Gastrocnemius medialis (tissue), 4 donors: Measurements from ENCODE around the gene IL1B. TPM values are rescaled to one million over a fixed set of nuclear protein-coding genes. Genes with fewer than 3 reads are reported as not detected.

Experiments used
- ATAC-seq, 2 donors: fragments of 150-250 bp; one replicate each; pipeline ENCODE4 v1.9.1; 2016
- DNase-seq, 2 donors: peaks; one replicate each; pipeline ENCODE4 v3.0.0-alpha.2; 2019
- H3K27ac ChIP-seq, 4 donors: fragments of 200-600 bp; sonication (generic); 1 replicate in 1 of 4; 2 replicates in 3 of 4; pipeline ENCODE4 v1.5.1; 2016 to 2018; ENCODE audit warnings: mild to moderate bottlenecking in 2 of 4, moderate library complexity in 1 of 4
- H3K27me3 ChIP-seq, 3 donors: fragments of 200-600 bp; sonication (generic) in 2 of 3; 1 replicate in 1 of 3; 2 replicates in 2 of 3; pipeline versions ENCODE4 v1.5.1 to v1.6.0; 2016 to 2019; ENCODE audit warnings: mild to moderate bottlenecking in 1 of 3, moderate library complexity in 1 of 3
- H3K36me3 ChIP-seq, 2 donors: fragments of 200-600 bp; sonication (generic) in 1 of 2; one replicate each; pipeline ENCODE4 v1.5.1; 2017 to 2018
- H3K4me1 ChIP-seq, 2 donors: fragments of 200-600 bp; sonication (generic) in 1 of 2; one replicate each; pipeline ENCODE4 v1.5.1; 2016 to 2017; ENCODE audit warnings: mild to moderate bottlenecking in 2 of 2
- H3K4me3 ChIP-seq, 4 donors: fragments of 200-600 bp; sonication (generic) in 3 of 4; 1 replicate in 1 of 4; 2 replicates in 3 of 4; pipeline ENCODE4 v1.5.1; 2016 to 2019; ENCODE audit warnings: mild to moderate bottlenecking in 2 of 4
- H3K9me3 ChIP-seq, 3 donors: fragments of 200-600 bp; sonication (generic) in 2 of 3; 1 replicate in 1 of 3; 2 replicates in 2 of 3; pipeline ENCODE4 v1.5.1; 2016 to 2019
- POLR2A ChIP-seq, 2 donors: fragments of 450-650 bp; IDR thresholded peaks; one replicate each; pipeline ENCODE4 v1.6.1; 2017; ENCODE audit warnings: antibody characterized with exemption in 2 of 2, mild to moderate bottlenecking in 2 of 2, moderate library complexity in 2 of 2
- in situ Hi-C, 4 donors: fragments of 200-750 bp; cut with MboI; loops; one replicate each; pipeline versions ENCODE4 v1.15.0 to v1.8.0; 2017; ENCODE audit warnings: low sequenced_read_pairs in 4 of 4
- intact Hi-C: fragments of 100-400 bp; cut with DNase I; formaldehyde crosslinking; loops from one replicate; pipeline ENCODE4 v1.15.1; 2023; ENCODE audit warnings: low total_unique reads
- total RNA-seq, 4 donors: library from RNA; depleted of rRNA; stranded (reverse); fragments of >200 nt; gene quantifications; one replicate each; pipeline versions ENCODE4 v1.1.0 to v1.2.3, GENCODE V29; 2016
- TF ChIP-seq, protein P1 (sequence below), 5 experiments: fragments of 450-650 bp in 3 of 5; fragments of 200-600 bp in 2 of 5; sonication (generic) in 2 of 5; IDR thresholded peaks in 4 of 5; conservative IDR thresholded peaks in 1 of 5; 1 replicate in 4 of 5; 2 replicates in 1 of 5; pipeline ENCODE4 v1.5.1; 2016 to 2019; ENCODE audit warnings: antibody characterized with exemption in 5 of 5, mild to moderate bottlenecking in 3 of 5, moderate library complexity in 3 of 5

The IL1B gene
- total RNA-seq, 4 donors from 2014 or later = not detected

GRCh38 chr2:112843288-112843687 lies 6.7 kb upstream of the IL1B start:
- no peaks in the 10 kb centered on the region for H3K9me3 ChIP-seq
- no peaks in the 10 kb centered on the region for H3K36me3 ChIP-seq
- intact Hi-C loops = no loop called here
- in situ Hi-C loops = no loop called here
- peaks cover 0 to 3% (median 0%) of the 10 kb centered on the region in 3 donors for H3K27me3 ChIP-seq
- ATAC-seq = no peak
- H3K4me1 ChIP-seq = no peaks in the 10 kb centered on the region
- no peak for TF ChIP-seq POLR2A (IDR thresholded peaks at IDR 0.05)
- TF ChIP-seq, protein P1, sequence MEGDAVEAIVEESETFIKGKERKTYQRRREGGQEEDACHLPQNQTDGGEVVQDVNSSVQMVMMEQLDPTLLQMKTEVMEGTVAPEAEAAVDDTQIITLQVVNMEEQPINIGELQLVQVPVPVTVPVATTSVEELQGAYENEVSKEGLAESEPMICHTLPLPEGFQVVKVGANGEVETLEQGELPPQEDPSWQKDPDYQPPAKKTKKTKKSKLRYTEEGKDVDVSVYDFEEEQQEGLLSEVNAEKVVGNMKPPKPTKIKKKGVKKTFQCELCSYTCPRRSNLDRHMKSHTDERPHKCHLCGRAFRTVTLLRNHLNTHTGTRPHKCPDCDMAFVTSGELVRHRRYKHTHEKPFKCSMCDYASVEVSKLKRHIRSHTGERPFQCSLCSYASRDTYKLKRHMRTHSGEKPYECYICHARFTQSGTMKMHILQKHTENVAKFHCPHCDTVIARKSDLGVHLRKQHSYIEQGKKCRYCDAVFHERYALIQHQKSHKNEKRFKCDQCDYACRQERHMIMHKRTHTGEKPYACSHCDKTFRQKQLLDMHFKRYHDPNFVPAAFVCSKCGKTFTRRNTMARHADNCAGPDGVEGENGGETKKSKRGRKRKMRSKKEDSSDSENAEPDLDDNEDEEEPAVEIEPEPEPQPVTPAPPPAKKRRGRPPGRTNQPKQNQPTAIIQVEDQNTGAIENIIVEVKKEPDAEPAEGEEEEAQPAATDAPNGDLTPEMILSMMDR (IDR thresholded peaks at IDR 0.05 in 4 of 5, conservative IDR thresholded peaks at IDR 0.05 in 1 of 5) = no peak
- no peak overlapping the region for H3K4me3 ChIP-seq
- no peak for DNase-seq
- no peak overlapping the region for H3K27ac ChIP-seq

DNA sequence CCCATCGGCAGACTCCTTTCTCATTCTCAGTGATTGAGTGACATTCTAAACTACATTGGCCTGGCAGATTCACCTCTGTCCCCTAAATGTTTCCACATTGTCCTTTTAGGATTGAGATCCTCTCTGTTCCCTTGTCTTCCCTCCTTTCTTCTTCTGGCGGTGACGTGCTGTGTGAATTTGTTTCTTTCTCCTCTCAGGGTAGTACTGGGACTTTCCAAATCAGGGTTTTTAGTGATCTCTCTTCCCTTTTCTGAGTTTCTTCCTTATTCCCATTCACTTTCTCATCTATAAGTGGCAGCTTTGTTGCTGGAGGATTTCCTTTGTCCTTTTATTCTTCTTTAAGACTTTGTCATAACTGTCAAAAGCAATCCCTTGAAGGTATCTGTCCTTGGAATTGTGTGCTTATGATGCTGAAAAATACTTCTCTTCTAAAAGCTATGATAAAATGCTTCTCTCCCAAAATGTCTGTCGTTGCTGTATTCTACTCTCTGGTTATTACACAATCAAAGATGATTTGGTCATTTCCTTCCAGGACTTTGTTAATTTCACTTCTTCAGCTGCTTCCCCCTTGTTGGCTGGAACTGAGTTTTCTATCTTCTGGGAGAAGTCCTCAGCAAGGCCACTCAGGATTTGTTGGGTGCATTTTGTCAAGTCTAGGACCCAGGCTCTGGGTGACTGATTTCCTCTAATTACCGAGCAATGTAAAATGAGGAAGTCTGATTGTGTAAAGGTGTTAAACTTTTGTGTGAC lies 4.9 kb upstream of the IL1B start:
- in situ Hi-C loops (no loop called here), intact Hi-C loops (no loop called here)
- peaks cover 0 to 3% (median 0%) of the 10 kb centered on the region in 3 donors for H3K27me3 ChIP-seq
- H3K4me3 ChIP-seq = no peak overlapping the region
- DNase-seq = no peak
- ATAC-seq = no peak
- no peak overlapping the region for H3K27ac ChIP-seq
- H3K36me3 ChIP-seq = no peaks in the 10 kb centered on the region
- no peaks in the 10 kb centered on the region for H3K9me3 ChIP-seq
- TF ChIP-seq, protein P1 (IDR thresholded peaks at IDR 0.05 in 4 of 5, conservative IDR thresholded peaks at IDR 0.05 in 1 of 5) = no peak
- no peak for TF ChIP-seq POLR2A (IDR thresholded peaks at IDR 0.05)
- peaks cover 0 to 3% of the 10 kb centered on the region in 2 donors for H3K4me1 ChIP-seq

DNA sequence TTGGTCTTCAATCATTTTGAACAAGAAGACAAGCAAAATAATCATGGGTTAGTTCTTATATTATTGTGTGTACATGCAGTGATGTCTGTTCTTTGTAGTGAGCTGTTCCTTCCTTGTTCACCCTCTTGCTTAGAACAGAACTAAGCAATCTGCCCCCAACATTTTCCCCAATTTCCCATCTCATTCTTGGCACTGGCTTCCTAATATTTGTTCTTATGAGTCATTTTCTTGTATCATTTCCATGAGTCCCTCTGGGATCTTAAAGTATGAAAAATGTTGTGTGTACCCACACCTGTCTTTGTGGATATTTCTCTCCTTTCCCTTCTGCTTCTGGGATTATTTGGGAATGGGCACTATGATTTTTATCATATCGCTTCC lies 3.5 kb upstream of the IL1B start:
- Histone ChIP-seq H3K27me3 (peaks cover 0 to 3% (median 0%) of the 10 kb centered on the region in 3 donors), H3K4me3 (no peak overlapping the region), H3K9me3 (no peaks in the 10 kb centered on the region), H3K4me1 (peaks cover 0 to 3% of the 10 kb centered on the region in 2 donors), H3K36me3 (no peaks in the 10 kb centered on the region), H3K27ac (no peak overlapping the region)
- no peak for TF ChIP-seq POLR2A (IDR thresholded peaks at IDR 0.05)
- TF ChIP-seq, protein P1 (IDR thresholded peaks at IDR 0.05 in 4 of 5, conservative IDR thresholded peaks at IDR 0.05 in 1 of 5) = no peak
- in situ Hi-C loops (no loop called here), intact Hi-C loops (no loop called here)
- no peak for ATAC-seq
- DNase-seq = no peak

- H3K9me3 ChIP-seq = no peaks in the 10 kb centered on the region
- no peak overlapping the region for H3K27ac ChIP-seq
- H3K36me3 ChIP-seq = no peaks in the 10 kb centered on the region
- H3K4me1 ChIP-seq = peaks cover 0 to 3% of the 10 kb centered on the region in 2 donors
- in situ Hi-C loops = no loop called here
- no peak overlapping the region for H3K4me3 ChIP-seq
- no peak for TF ChIP-seq POLR2A (IDR thresholded peaks at IDR 0.05)
- TF ChIP-seq, protein P1 (IDR thresholded peaks at IDR 0.05 in 4 of 5, conservative IDR thresholded peaks at IDR 0.05 in 1 of 5) = no peak
- peaks cover 0 to 3% (median 0%) of the 10 kb centered on the region in 3 donors for H3K27me3 ChIP-seq
- intact Hi-C loops = no loop called here
- ATAC-seq = no peak
- DNase-seq = peak in 1 of 2 donors; percentile 15
Measured at GRCh38 chr2:112839407-112840067, 3.0 kb upstream of the IL1B start.
